Panc1 (cell line): ENCODE measurements around the gene ATP2C1.

Experiments
- POLR2AphosphoS5 ChIP-seq: IDR thresholded peaks from 2 replicates; pipeline ENCODE4 v1.6.1; 2012; ENCODE audit warnings: mild to moderate bottlenecking, low read depth, low read length, moderate library complexity
- REST ChIP-seq, 2 experiments: IDR thresholded peaks; 2 replicates each; pipeline ENCODE4 v1.6.1; 2011 to 2012; ENCODE audit warnings: low read depth in 2 of 2, control low read depth in 1 of 2, low read length in 1 of 2, mild to moderate bottlenecking in 1 of 2, moderate library complexity in 1 of 2; ENCODE audit not compliant: insufficient read depth in 1 of 2
- SIN3A ChIP-seq: IDR thresholded peaks from 2 replicates; pipeline ENCODE4 v1.6.1; 2012; ENCODE audit warnings: low read depth, mild to moderate bottlenecking, low read length, moderate library complexity, borderline replicate concordance; ENCODE audit not compliant: insufficient read depth
- TCF7L2 ChIP-seq: IDR thresholded peaks from 2 replicates; pipeline ENCODE4 v1.6.1; 2011; ENCODE audit warnings: mild to moderate bottlenecking, low read depth, low read length, inconsistent platforms
- TF ChIP-seq, protein P1 (sequence below): fragments of 450-650 bp; IDR thresholded peaks from 2 replicates; pipeline ENCODE4 v1.5.1; 2017; ENCODE audit warnings: mild to moderate bottlenecking

DNA sequence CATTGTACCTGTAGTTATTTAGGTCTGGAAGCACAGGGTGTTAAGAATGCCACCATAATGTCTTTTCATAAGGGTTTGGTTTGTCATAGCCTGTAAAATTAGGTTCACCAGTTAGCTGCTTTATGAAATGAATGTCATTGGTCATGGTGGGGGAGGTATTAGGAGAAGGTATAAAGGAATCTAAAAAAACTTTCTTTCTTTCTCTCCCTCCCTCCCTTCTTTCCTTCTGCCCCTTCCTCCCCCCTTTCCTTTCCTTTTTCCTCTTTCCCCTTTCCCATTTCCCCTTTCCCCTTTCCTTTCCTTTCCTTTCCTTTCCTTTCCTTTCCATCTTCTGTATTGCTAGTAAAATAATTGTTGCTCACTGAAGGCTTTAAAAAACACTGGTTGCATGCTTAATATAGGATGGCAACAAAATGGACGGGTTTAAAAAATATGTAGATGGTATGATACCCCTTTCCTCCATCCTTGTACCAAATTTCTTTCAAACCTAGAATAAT is 9.6 kb downstream of the ATP2C1 start:
- TF ChIP-seq POLR2AphosphoS5 (no peak), TCF7L2 (no peak), SIN3A (no peak), REST (IDR thresholded peaks at IDR 0.05; ENCODE audit: insufficient read depth in 1 of 2, low read depth in 2 of 2, low read length in 1 of 2) (no peak)
- TF ChIP-seq, protein P1, sequence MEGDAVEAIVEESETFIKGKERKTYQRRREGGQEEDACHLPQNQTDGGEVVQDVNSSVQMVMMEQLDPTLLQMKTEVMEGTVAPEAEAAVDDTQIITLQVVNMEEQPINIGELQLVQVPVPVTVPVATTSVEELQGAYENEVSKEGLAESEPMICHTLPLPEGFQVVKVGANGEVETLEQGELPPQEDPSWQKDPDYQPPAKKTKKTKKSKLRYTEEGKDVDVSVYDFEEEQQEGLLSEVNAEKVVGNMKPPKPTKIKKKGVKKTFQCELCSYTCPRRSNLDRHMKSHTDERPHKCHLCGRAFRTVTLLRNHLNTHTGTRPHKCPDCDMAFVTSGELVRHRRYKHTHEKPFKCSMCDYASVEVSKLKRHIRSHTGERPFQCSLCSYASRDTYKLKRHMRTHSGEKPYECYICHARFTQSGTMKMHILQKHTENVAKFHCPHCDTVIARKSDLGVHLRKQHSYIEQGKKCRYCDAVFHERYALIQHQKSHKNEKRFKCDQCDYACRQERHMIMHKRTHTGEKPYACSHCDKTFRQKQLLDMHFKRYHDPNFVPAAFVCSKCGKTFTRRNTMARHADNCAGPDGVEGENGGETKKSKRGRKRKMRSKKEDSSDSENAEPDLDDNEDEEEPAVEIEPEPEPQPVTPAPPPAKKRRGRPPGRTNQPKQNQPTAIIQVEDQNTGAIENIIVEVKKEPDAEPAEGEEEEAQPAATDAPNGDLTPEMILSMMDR, result no peak
